B cell (primary cell): ENCODE data around the gene SLC9A7. TPM values are rescaled to one million over a fixed set of nuclear protein-coding genes. Genes with fewer than 3 reads are reported as not detected.

Source experiments
- ATAC-seq: fragments of 200-7000 bp; cut with Tn5 transposase; one replicate; pipeline ENCODE4 v1.10.0; 2021; ENCODE audit warnings: low read depth, mild to moderate bottlenecking, moderate number of reproducible peaks, moderate library complexity
- CTCF ChIA-PET: fragments of 350-600 bp; sonication (Branson Sonifier 250); formaldehyde crosslinking; loops from one replicate; lab custom pipeline; 2021; ENCODE audit warnings: antibody characterized with exemption, inconsistent platforms; lab: Charles Lee
- POLR2A ChIA-PET: fragments of 350-600 bp; sonication (Branson Sonifier 250); formaldehyde crosslinking; loops from one replicate; lab custom pipeline; 2021; ENCODE audit warnings: antibody characterized with exemption; lab: Charles Lee
- DNase-seq: peaks from one replicate; pipeline ENCODE4 v3.0.0; 2013
- H2AFZ ChIP-seq: 2 replicates; pipeline ENCODE4 v1.6.1; 2012; ENCODE audit warnings: mild to moderate bottlenecking, low read depth, low read length; ENCODE audit not compliant: insufficient read depth, poor library complexity, severe bottlenecking
- H3K27ac ChIP-seq, 2 donors: 1 replicate in 1 of 2; 2 replicates in 1 of 2; pipeline ENCODE4 v1.5.1; 2012 to 2013; ENCODE audit warnings: low read length in 2 of 2, mild to moderate bottlenecking in 2 of 2, moderate library complexity in 1 of 2
- H3K27me3 ChIP-seq, 4 experiments: fragments of 200-600 bp in 1 of 4; sonication (generic) in 1 of 4; replicated peaks in 1 of 4; 1 replicate in 2 of 4; 2 replicates in 2 of 4; pipeline versions ENCODE4 v1.6.1 to v1.7.0; 2013 to 2016; ENCODE audit warnings: low read length in 3 of 4, mild to moderate bottlenecking in 2 of 4, mixed read lengths in 1 of 4, moderate library complexity in 1 of 4; ENCODE audit not compliant: insufficient read depth in 4 of 4, control insufficient read depth in 3 of 4; ENCODE audit errors: control extremely low read depth in 1 of 4
- H3K36me3 ChIP-seq, 2 experiments: replicated peaks in 1 of 2; 1 replicate in 1 of 2; 2 replicates in 1 of 2; pipeline versions ENCODE4 v1.6.1 to v1.7.1; 2013; ENCODE audit warnings: low read length in 1 of 2; ENCODE audit not compliant: insufficient read depth in 2 of 2, control insufficient read depth in 1 of 2; ENCODE audit errors: control extremely low read depth in 1 of 2, extremely low read depth in 1 of 2
- H3K4me1 ChIP-seq, 2 donors: fragments of 200-600 bp in 1 of 2; sonication (generic) in 1 of 2; 1 replicate in 1 of 2; 2 replicates in 1 of 2; pipeline versions ENCODE4 v1.5.1 to v1.6.1; 2013 to 2017; ENCODE audit warnings: low read length in 2 of 2; ENCODE audit not compliant: control insufficient read depth in 2 of 2, insufficient read depth in 2 of 2
- H3K4me2 ChIP-seq: replicated peaks from 2 replicates; pipeline ENCODE3; 2012; ENCODE audit warnings: mild to moderate bottlenecking, low read depth, low read length; ENCODE audit not compliant: poor library complexity, severe bottlenecking
- H3K4me3 ChIP-seq, 5 experiments: fragments of 200-600 bp in 1 of 5; sonication (generic) in 1 of 5; 1 replicate in 3 of 5; 2 replicates in 2 of 5; pipeline versions ENCODE4 v1.5.1 to v1.7.0; 2011 to 2016; ENCODE audit warnings: low read length in 4 of 5, mild to moderate bottlenecking in 4 of 5, low read depth in 2 of 5, control low read depth in 1 of 5, moderate library complexity in 1 of 5; ENCODE audit not compliant: insufficient read depth in 1 of 5; ENCODE audit errors: control extremely low read depth in 1 of 5, extremely low read depth in 1 of 5
- H3K79me2 ChIP-seq: fragments of 200-600 bp; sonication (generic); one replicate; pipeline ENCODE4 v1.6.0; 2016; ENCODE audit warnings: low read length; ENCODE audit not compliant: control insufficient read depth, insufficient read depth
- H3K9ac ChIP-seq: fragments of 200-600 bp; sonication (generic); 2 replicates; pipeline ENCODE4 v1.6.1; 2017; ENCODE audit warnings: mild to moderate bottlenecking, low read length, moderate library complexity
- H3K9me3 ChIP-seq, 3 donors: one replicate each; pipeline versions ENCODE4 v1.6.1 to v1.7.1; 2013; ENCODE audit warnings: low read length in 2 of 3; ENCODE audit not compliant: control insufficient read depth in 2 of 3, insufficient read depth in 1 of 3; ENCODE audit errors: control extremely low read depth in 1 of 3
- H4K20me1 ChIP-seq: 2 replicates; pipeline ENCODE4 v1.6.0; 2012; ENCODE audit warnings: mild to moderate bottlenecking, low read length; ENCODE audit not compliant: insufficient read depth, control insufficient read depth, poor library complexity, severe bottlenecking
- H3K27ac Mint-ChIP-seq: one replicate; pipeline ENCODE4 v1.8.0; 2021; ENCODE audit warnings: mixed read lengths
- H3K27me3 Mint-ChIP-seq: one replicate; pipeline ENCODE4 v1.8.0; 2021; ENCODE audit warnings: mixed read lengths
- H3K4me1 Mint-ChIP-seq: one replicate; pipeline ENCODE4 v1.8.0; 2021; ENCODE audit warnings: mixed read lengths
- H3K4me3 Mint-ChIP-seq: one replicate; pipeline ENCODE4 v1.8.0; 2021; ENCODE audit warnings: mixed read lengths
- H3K9me3 Mint-ChIP-seq: one replicate; pipeline ENCODE4 v1.8.0; 2022; ENCODE audit warnings: mixed read lengths; ENCODE audit not compliant: insufficient read depth
- CTCF ChIP-seq: fragments of 200-600 bp; IDR thresholded peaks from one replicate; pipeline ENCODE4 v1.8.0; 2022; ENCODE audit warnings: antibody characterized with exemption, mild to moderate bottlenecking
- EZH2 ChIP-seq: IDR thresholded peaks from 2 replicates; pipeline ENCODE4 v1.6.1; 2012; ENCODE audit warnings: borderline replicate concordance, low read depth, mild to moderate bottlenecking, moderate library complexity, low read length; ENCODE audit not compliant: insufficient read depth, poor library complexity, severe bottlenecking
- WGBS: methylation state at CpG from one replicate; pipeline ENCODE4 v1.1.5; 2013; ENCODE audit warnings: missing lambda C conversion rate; ENCODE audit not compliant: insufficient coverage; 5-methylcytosine and 5-hydroxymethylcytosine counted together
- intact Hi-C: fragments of 100-400 bp; cut with micrococcal nuclease; formaldehyde crosslinking; loops from one replicate; pipeline ENCODE4 v1.10.0; 2022
- polyA plus RNA-seq: library from polyadenylated mRNA; depleted of rRNA; stranded (reverse); fragments of >200 nt; gene quantifications from 2 replicates; pipeline ENCODE4 v1.2.3, GENCODE V29; 2012
- total RNA-seq, 2 donors: library from RNA; stranded (reverse); fragments of 120-200 nt in 1 of 2; gene quantifications; 1 replicate in 1 of 2; 2 replicates in 1 of 2; pipeline versions ENCODE4 v1.2.3 to v1.2.4, GENCODE V29; 2013 to 2022

SLC9A7 gene
- total and polyA plus RNA-seq, 2 donors (not counting 1 experiment from before 2014, with no cell fraction given), result 24.9 to 53.2 TPM

- H3K4me3 ChIP-seq, result no peak overlapping the region
- H3K9me3 Mint-ChIP-seq, result no peaks in the 10 kb centered on the region
- H2AFZ ChIP-seq, result no peak overlapping the region
- H3K79me2 ChIP-seq, result no peaks in the 10 kb centered on the region
- H3K27me3 Mint-ChIP-seq, result peaks cover 13% of the 10 kb centered on the region
- ChIA-PET CTCF (interaction anchor here (1.1 to 4.0 kb wide), 4 partner anchors 13 to 539 kb away, joined by 3 to 46 read pairs (median 6); no protein-coding TSS in a partner anchor), POLR2A (no interaction called here)
- DNase-seq (no peak), ATAC-seq (no peak)
- no peaks in the 10 kb centered on the region for H4K20me1 ChIP-seq
- no peak overlapping the region for H3K4me2 ChIP-seq
- H3K4me3 Mint-ChIP-seq, result no peak overlapping the region
- no peaks in the 10 kb centered on the region for H3K4me1 ChIP-seq
- H3K27ac Mint-ChIP-seq, result no peak overlapping the region
- WGBS, result 100% methylated on average over 1 of the region's 5 CpGs
- H3K9ac ChIP-seq, result no peak overlapping the region
- no peaks in the 10 kb centered on the region for H3K9me3 ChIP-seq
- intact Hi-C loops, result no loop called here
- H3K36me3 ChIP-seq, result no peaks in the 10 kb centered on the region
- TF ChIP-seq CTCF (no peak), EZH2 (no peak)
- H3K27me3 ChIP-seq, result no peaks in the 10 kb centered on the region
- H3K4me1 Mint-ChIP-seq, result no peaks in the 10 kb centered on the region
- no peak overlapping the region for H3K27ac ChIP-seq
Measured at GRCh38 chrX:46553935-46554334, 205.0 kb downstream of the SLC9A7 start.

GRCh38 chrX:46551494-46552128, 207.3 kb downstream of the SLC9A7 start:
- Histone ChIP-seq H3K36me3 (no peaks in the 10 kb centered on the region), H3K27ac (no peak overlapping the region), H3K9ac (no peak overlapping the region), H3K27me3 (no peaks in the 10 kb centered on the region), H3K4me2 (no peak overlapping the region), H3K4me3 (no peak overlapping the region), H3K79me2 (no peaks in the 10 kb centered on the region), H2AFZ (no peak overlapping the region), H3K4me1 (peaks cover 0 to 1% of the 10 kb centered on the region in 2 donors), H4K20me1 (no peaks in the 10 kb centered on the region), H3K9me3 (no peaks in the 10 kb centered on the region)
- Mint-ChIP-seq H3K4me3 (no peak overlapping the region), H3K27ac (no peak overlapping the region), H3K27me3 (no peaks in the 10 kb centered on the region), H3K4me1 (peaks cover 6% of the 10 kb centered on the region), H3K9me3 (no peaks in the 10 kb centered on the region)
- DNase-seq (no peak), ATAC-seq (no peak)
- WGBS, result 100% methylated on average over 1 of the region's 8 CpGs
- intact Hi-C loops, result no loop called here
- TF ChIP-seq EZH2 (no peak), CTCF (no peak)
- ChIA-PET CTCF (no interaction called here), POLR2A (no interaction called here)
